Testis (tissue), 3 donors: ENCODE results near the gene PINLYP. TPM values are rescaled to one million over a fixed set of nuclear protein-coding genes. Genes with fewer than 3 reads are reported as not detected.
A peak's percentile ranks its signal among the peaks of the same experiment; 100 is the strongest.
"Not testable (repeated sequence)": the region's sequence is repeated elsewhere in the genome, so short reads cannot be mapped to it uniquely, and the experiment has no call there.

ENCODE experiments used
- DNase-seq: peaks from one replicate; pipeline ENCODE4 v3.0.0-alpha.2; 2019
- H3K27ac ChIP-seq, 2 donors: fragments of 200-600 bp; sonication (generic); one replicate each; pipeline ENCODE4 v1.5.1; 2019
- H3K27me3 ChIP-seq: fragments of 200-600 bp; sonication (generic); one replicate; pipeline ENCODE4 v1.5.1; 2019
- H3K36me3 ChIP-seq: fragments of 200-600 bp; sonication (generic); one replicate; pipeline ENCODE4 v1.5.1; 2017; ENCODE audit warnings: low read depth; ENCODE audit errors: missing control alignments
- H3K4me1 ChIP-seq: fragments of 200-600 bp; sonication (generic); one replicate; pipeline ENCODE4 v1.5.1; 2019
- H3K4me3 ChIP-seq, 2 donors: fragments of 200-600 bp; sonication (generic); one replicate each; pipeline ENCODE4 v1.5.1; 2017 to 2019
- H3K9me3 ChIP-seq: fragments of 200-600 bp; sonication (generic); one replicate; pipeline ENCODE4 v1.5.1; 2017
- POLR2A ChIP-seq: fragments of 450-650 bp; IDR thresholded peaks from one replicate; pipeline ENCODE4 v1.6.1; 2017; ENCODE audit warnings: antibody characterized with exemption, mild to moderate bottlenecking, moderate library complexity
- WGBS, 2 donors: methylation state at CpG; one replicate each; pipeline ENCODE4 v1.1.5; 2018; 5-methylcytosine and 5-hydroxymethylcytosine counted together
- intact Hi-C: fragments of 100-400 bp; cut with DNase I; formaldehyde crosslinking; loops from one replicate; pipeline ENCODE4 v1.15.1; 2023; ENCODE audit warnings: low total_unique reads
- polyA plus RNA-seq: library from polyadenylated mRNA; stranded (reverse); fragments of 350-450 nt; fragmentation: Illumina TruSeq; extraction: RNeasy Lipid Tissue Mini Kit (QIAGEN cat#74804); gene quantifications from one replicate; pipeline ENCODE4 v1.2.3, GENCODE V29; 2014; ENCODE audit warnings: low read depth, low replicate concordance; ENCODE audit not compliant: insufficient read depth
- total RNA-seq, 2 donors: library from RNA; depleted of rRNA; stranded (reverse); fragments of >200 nt; gene quantifications; one replicate each; pipeline ENCODE4 v1.2.3, GENCODE V29; 2016
- TF ChIP-seq, protein P1 (sequence below), 3 experiments: fragments of 450-650 bp in 2 of 3; fragments of 200-600 bp in 1 of 3; sonication (generic) in 1 of 3; IDR thresholded peaks; one replicate each; pipeline ENCODE4 v1.5.1; 2016 to 2019; ENCODE audit warnings: antibody characterized with exemption in 3 of 3, mild to moderate bottlenecking in 2 of 3, moderate library complexity in 1 of 3

PINLYP gene
- total and polyA plus RNA-seq, 3 donors from 2014 or later: 5.8 to 9.9 (median 5.9) TPM

DNA sequence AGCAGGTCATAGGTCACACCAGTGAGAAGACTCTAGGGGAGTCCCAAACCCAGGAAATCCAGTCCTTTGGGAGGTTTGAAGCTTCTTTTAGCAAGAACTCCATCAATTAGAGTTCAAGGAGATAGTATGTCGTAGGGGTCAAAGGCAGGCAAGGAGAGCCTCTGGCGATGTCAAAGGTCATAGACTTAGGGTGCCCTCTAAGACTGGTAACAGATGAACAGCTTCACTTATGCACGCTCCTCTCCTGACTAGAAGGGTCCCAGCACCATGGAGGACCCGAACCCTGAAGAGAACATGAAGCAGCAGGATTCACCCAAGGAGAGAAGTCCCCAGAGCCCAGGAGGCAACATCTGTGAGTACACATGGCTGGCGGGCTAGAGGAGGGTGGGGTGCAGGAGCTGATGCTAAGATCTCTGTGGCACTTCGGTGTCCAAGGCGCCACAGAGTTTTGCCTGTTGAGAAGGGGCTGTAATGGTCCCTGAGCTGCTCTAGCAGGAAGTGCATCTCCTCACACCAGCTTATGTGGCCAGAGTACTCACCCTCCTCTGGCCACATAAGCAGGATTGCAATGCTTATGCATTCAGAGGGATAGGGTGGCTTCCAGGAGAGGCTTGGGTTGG, 21.4 kb downstream of the PINLYP start:
- Histone ChIP-seq H3K4me3 (peak overlapping the region; percentile 56 to 69), H3K4me1 (peaks cover 35% of the 10 kb centered on the region), H3K27me3 (no peaks in the 10 kb centered on the region), H3K9me3 (no peaks in the 10 kb centered on the region), H3K36me3 (no peaks in the 10 kb centered on the region), H3K27ac (peak overlapping the region; percentile 93 to 95)
- no peak for TF ChIP-seq POLR2A
- TF ChIP-seq, protein P1, sequence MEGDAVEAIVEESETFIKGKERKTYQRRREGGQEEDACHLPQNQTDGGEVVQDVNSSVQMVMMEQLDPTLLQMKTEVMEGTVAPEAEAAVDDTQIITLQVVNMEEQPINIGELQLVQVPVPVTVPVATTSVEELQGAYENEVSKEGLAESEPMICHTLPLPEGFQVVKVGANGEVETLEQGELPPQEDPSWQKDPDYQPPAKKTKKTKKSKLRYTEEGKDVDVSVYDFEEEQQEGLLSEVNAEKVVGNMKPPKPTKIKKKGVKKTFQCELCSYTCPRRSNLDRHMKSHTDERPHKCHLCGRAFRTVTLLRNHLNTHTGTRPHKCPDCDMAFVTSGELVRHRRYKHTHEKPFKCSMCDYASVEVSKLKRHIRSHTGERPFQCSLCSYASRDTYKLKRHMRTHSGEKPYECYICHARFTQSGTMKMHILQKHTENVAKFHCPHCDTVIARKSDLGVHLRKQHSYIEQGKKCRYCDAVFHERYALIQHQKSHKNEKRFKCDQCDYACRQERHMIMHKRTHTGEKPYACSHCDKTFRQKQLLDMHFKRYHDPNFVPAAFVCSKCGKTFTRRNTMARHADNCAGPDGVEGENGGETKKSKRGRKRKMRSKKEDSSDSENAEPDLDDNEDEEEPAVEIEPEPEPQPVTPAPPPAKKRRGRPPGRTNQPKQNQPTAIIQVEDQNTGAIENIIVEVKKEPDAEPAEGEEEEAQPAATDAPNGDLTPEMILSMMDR (IDR thresholded peaks at IDR 0.05): no peak
- no peak for DNase-seq
- intact Hi-C loops: no loop called here
- 10 to 21% methylated on average over 7 of the region's 7 CpGs for WGBS, 2 donors

- peaks cover 35% of the 10 kb centered on the region for H3K4me1 ChIP-seq
- TF ChIP-seq, protein P1 (IDR thresholded peaks at IDR 0.05): no peak
- TF ChIP-seq POLR2A: no peak
- DNase-seq: no peak
- H3K27me3 ChIP-seq: no peaks in the 10 kb centered on the region
- no peaks in the 10 kb centered on the region for H3K36me3 ChIP-seq
- 33 to 41% methylated on average over 5 of the region's 5 CpGs for WGBS, 2 donors
- no peak overlapping the region for H3K27ac ChIP-seq
- intact Hi-C loops: no loop called here
- H3K9me3 ChIP-seq: no peaks in the 10 kb centered on the region
- H3K4me3 ChIP-seq: no peak overlapping the region
Measured at GRCh38 chr19:43597876-43598275, 22.3 kb downstream of the PINLYP start.

DNA sequence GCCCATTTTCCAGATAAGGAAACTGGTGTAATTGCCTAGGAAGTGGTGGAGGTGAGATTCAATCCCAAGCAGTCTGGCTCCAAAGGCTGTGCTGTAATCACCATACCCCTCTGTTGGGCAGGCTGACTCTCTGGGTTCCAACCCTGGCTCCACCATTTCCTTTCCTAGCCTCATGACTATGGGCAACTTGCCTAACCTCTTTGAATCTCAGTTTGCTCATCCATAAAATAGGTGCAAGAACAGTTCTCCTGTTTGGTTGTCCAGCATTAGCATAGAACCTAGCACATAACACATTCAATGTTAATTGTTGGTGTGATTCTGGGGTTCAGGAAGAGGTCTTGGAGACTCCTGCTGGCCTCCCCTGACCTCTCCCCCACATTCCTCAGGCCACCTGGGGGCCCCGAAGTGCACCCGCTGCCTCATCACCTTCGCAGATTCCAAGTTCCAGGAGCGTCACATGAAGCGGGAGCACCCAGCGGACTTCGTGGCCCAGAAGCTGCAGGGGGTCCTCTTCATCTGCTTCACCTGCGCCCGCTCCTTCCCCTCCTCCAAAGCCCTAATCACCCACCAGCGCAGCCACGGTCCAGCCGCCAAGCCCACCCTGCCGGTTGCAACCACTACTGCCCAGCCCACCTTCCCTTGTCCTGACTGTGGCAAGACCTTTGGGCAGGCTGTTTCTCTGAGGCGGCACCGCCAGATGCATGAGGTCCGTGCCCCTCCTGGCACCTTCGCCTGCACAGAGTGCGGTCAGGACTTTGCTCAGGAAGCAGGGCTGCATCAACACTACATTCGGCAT, 23.0 kb downstream of the PINLYP start:
- WGBS, 2 donors: 89 to 90% methylated on average over 19 of the region's 19 CpGs

GRCh38 chr19:43599635-43600295, 24.2 kb downstream of the PINLYP start:
- H3K9me3 ChIP-seq: no peaks in the 10 kb centered on the region
- no peak overlapping the region for H3K27ac ChIP-seq
- TF ChIP-seq, protein P1 (IDR thresholded peaks at IDR 0.05): no peak
- TF ChIP-seq POLR2A: no peak
- H3K4me1 ChIP-seq: peaks cover 18% of the 10 kb centered on the region
- DNase-seq: no peak
- WGBS, 2 donors: 82 to 88% methylated on average over 4 of the region's 4 CpGs
- no peaks in the 10 kb centered on the region for H3K27me3 ChIP-seq
- H3K36me3 ChIP-seq: no peaks in the 10 kb centered on the region
- intact Hi-C loops: no loop called here
- H3K4me3 ChIP-seq: no peak overlapping the region

More for the DNA sequence above, 23.0 kb downstream of the PINLYP start:
- no peak overlapping the region for H3K4me3 ChIP-seq
- no peak overlapping the region for H3K27ac ChIP-seq
- intact Hi-C loops: no loop called here
- no peaks in the 10 kb centered on the region for H3K36me3 ChIP-seq
- H3K9me3 ChIP-seq: no peaks in the 10 kb centered on the region
- H3K4me1 ChIP-seq: peaks cover 29% of the 10 kb centered on the region
- TF ChIP-seq, protein P1 (IDR thresholded peaks at IDR 0.05): no peak
- TF ChIP-seq POLR2A: no peak
- DNase-seq: no peak
- no peaks in the 10 kb centered on the region for H3K27me3 ChIP-seq

GRCh38 chr19:43600326-43600725, 24.7 kb downstream of the PINLYP start:
- DNase-seq, H3K4me3 ChIP-seq, intact Hi-C loops, H3K9me3 ChIP-seq, H3K36me3 ChIP-seq, H3K27me3 ChIP-seq, H3K27ac ChIP-seq: not testable (repeated sequence)
- WGBS, 2 donors: 76 to 77% methylated on average over 5 of the region's 5 CpGs
- peaks cover 14% of the 10 kb centered on the region for H3K4me1 ChIP-seq
